ENCODE data around the gene AADACL3.

The AADACL3 gene

GRCh38 chr1:12763479-12763878 lies 47.6 kb downstream of the AADACL3 start:
- TF ChIP-seq CTCF (IDR thresholded peaks at IDR 0.05; ENCODE audit: insufficient read depth, low read depth, low read length, missing control alignments): no peak
- H3K4me3 ChIP-seq (ENCODE audit: low read length): no peak overlapping the region
- DNase-seq (ENCODE audit: low read depth): no peak

DNA sequence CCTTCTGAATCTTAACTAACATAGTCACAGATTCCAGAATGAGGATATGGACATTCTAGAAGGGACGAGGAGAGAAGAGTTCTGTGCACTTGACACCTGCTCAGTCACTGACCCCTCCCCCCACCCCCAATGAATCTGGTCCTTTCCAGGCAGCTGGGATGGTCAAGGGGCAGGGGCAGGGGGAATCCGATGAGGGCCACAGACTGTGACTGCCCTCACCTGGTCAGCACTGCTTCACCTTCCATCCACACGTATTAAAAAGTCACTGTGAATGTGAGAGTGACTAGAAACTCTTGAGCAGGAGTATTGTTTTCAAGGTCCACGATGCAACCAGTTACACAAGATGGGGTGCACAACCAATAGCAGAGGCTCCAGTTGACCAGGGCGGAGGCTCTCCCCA lies 48.1 kb downstream of the AADACL3 start:
- TF ChIP-seq CTCF (IDR thresholded peaks at IDR 0.05; ENCODE audit: insufficient read depth, low read depth, low read length, missing control alignments): no peak
- no peak overlapping the region for H3K4me3 ChIP-seq (ENCODE audit: low read length)
- DNase-seq (ENCODE audit: low read depth): no peak

DNA sequence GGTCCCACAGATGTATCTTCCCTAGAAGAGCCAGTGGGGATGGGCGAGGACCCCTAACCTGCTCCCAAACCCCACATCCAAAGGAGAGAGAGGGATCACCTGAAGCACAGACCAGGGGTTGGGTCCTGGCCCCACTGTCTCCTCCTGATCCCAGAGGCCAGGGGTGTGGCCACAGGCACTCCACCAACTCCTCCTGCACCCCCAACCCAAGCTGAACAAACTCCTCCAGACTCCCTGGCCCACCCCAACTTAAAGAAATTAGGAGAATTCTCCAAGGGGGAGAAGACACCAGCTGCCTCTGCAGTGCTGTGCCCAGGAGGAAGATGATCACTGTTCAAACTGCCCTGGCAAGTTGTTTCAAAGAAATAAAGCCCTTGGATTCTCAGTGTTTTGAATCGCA lies 53.1 kb downstream of the AADACL3 start:
- no peak for TF ChIP-seq CTCF (IDR thresholded peaks at IDR 0.05; ENCODE audit: insufficient read depth, low read depth, low read length, missing control alignments)
- DNase-seq (ENCODE audit: low read depth): no peak
- no peak overlapping the region for H3K4me3 ChIP-seq (ENCODE audit: low read length)

DNA sequence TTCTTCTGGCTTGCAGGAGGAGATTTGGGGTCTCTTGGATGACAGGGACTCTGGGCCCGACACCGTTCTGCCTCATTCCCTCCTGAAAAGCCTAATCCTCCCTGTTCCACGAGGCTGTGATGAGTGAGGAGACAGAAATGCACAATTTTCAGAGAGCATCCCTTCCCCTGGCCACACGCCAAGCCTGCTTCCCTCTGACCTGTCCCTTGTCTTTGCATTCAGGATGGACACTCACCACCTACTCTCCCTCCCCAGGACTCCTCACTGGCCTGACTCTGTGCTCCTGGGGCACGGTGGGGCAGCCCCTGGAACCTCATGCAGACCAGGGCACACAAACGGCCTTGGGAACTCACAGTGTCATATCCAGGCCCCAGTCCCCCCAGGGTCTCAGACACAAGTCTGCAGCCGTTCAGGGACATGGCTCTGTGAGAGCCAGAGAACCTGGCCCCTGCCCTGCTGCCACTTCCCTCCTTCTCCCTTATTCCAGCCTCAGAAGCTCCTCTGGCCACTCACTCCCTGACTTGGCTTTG lies 54.1 kb downstream of the AADACL3 start:
- H3K4me3 ChIP-seq (ENCODE audit: low read length): no peak overlapping the region
- TF ChIP-seq CTCF (IDR thresholded peaks at IDR 0.05; ENCODE audit: insufficient read depth, low read depth, low read length, missing control alignments): no peak
- no peak for DNase-seq (ENCODE audit: low read depth)

DNA sequence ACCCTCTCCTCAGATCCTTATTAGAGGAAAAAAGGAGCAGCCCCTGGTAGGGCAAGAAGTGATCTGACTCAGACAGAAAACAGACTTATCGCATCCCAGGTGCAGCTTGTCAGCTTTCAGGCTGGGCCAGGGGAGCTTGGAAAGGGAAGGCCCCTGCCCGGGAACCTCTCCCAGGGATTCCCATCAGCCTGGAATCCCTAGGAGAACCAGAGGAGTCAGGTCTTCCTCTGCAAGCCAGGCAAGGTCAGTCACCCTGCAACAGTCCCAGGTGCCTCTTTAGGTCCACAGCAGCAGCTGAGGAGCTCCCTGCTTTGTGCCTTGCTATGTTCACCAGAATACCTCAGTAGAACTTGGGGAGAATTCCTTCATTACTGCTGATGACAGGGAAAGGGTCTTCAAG lies 54.7 kb downstream of the AADACL3 start:
- H3K4me3 ChIP-seq (ENCODE audit: low read length): no peak overlapping the region
- TF ChIP-seq CTCF (IDR thresholded peaks at IDR 0.05; ENCODE audit: insufficient read depth, low read depth, low read length, missing control alignments): no peak
- DNase-seq (ENCODE audit: low read depth): no peak

DNA sequence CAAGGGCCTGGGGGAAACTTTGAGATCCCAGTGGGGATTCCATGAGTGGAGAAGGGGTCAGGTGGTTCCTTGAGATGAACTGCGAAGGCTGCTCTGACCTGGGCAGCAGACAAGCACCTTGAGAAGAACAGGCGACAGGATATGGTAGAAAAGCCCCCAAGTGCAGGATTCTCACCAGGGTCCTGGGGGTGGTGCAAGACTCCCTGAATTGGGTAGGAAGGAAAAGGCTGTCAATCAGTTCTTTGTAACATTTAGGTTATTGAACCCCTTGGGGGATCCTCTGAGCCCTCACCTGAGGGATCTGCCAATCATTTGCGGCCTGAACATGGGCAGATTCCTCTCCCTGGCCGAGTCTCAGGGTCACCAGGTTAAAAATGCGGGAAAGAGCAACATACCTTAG lies 55.3 kb downstream of the AADACL3 start:
- DNase-seq (ENCODE audit: low read depth): no peak
- H3K4me3 ChIP-seq (ENCODE audit: low read length): no peak overlapping the region
- TF ChIP-seq CTCF (IDR thresholded peaks at IDR 0.05; ENCODE audit: insufficient read depth, low read depth, low read length, missing control alignments): no peak

DNA sequence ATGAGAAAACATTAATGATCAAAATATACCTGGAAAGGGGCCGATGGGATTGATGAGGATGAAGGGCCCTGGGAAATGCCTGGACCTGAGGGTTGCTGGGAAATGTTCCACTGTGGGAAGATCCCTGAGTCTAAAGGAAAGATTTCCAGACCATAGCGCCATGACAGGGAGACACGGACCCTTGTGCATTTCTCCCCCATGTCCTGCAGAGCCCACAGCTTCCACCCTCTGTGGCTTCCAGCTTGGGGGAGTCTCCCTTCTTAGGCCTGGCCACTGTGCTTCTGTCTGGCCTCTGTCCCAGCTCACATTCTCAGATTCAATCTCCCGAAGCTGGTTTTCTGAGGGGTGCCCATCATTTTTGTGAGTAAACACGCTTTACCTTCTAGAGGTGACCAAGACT lies 56.6 kb downstream of the AADACL3 start:
- H3K4me3 ChIP-seq (ENCODE audit: low read length): no peak overlapping the region
- DNase-seq (ENCODE audit: low read depth): no peak
- TF ChIP-seq CTCF (IDR thresholded peaks at IDR 0.05; ENCODE audit: insufficient read depth, low read depth, low read length, missing control alignments): no peak
